Hepatocyte (in vitro differentiated cells): ENCODE data around the gene RGS1.

ENCODE experiments used
- EZH2 ChIP-seq: fragments of 200-600 bp; sonication (generic); IDR thresholded peaks from 2 replicates; pipeline ENCODE4 v1.6.1; 2016; ENCODE audit warnings: antibody characterized with exemption, mild to moderate bottlenecking, borderline replicate concordance
- TF ChIP-seq, protein P1 (sequence below): fragments of 200-600 bp; sonication (generic); IDR thresholded peaks from 2 replicates; pipeline ENCODE4 v1.5.1; 2016; ENCODE audit warnings: antibody characterized with exemption, mild to moderate bottlenecking; ENCODE audit not compliant: poor library complexity

DNA sequence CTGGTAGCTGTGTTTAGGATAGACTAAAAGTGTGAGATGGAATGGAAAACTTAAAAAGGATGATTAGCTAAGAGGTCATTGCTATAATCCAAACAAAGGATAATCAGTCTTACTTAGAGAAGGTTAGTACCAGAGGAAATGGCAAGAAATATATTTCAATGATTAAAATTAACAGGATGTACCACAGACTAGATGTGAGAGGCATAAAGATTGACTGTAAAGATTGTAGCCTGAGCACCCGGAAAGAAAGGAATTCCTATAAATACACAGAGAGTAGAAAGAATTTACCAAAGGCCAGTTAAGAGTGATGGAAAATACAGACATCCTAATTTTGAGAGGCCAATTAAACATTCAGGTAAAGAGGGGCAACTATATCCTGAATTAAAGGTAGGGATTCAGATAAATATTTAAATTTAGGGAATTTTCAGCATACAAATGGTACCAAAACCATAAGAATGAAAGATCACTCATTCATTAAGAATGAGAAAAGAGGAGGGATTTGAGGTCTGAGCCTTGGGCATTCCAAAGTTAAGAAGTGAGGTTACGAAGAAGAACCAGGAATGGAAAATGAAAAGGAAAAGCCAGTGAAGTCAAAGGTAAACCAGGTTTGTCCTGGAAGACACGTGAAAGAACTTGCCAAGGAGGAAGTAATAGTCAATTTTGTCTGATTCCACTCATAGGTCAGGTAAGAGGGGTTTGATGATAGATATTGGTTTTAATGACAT lies 46.4 kb upstream of the RGS1 start:
- TF ChIP-seq, protein P1, sequence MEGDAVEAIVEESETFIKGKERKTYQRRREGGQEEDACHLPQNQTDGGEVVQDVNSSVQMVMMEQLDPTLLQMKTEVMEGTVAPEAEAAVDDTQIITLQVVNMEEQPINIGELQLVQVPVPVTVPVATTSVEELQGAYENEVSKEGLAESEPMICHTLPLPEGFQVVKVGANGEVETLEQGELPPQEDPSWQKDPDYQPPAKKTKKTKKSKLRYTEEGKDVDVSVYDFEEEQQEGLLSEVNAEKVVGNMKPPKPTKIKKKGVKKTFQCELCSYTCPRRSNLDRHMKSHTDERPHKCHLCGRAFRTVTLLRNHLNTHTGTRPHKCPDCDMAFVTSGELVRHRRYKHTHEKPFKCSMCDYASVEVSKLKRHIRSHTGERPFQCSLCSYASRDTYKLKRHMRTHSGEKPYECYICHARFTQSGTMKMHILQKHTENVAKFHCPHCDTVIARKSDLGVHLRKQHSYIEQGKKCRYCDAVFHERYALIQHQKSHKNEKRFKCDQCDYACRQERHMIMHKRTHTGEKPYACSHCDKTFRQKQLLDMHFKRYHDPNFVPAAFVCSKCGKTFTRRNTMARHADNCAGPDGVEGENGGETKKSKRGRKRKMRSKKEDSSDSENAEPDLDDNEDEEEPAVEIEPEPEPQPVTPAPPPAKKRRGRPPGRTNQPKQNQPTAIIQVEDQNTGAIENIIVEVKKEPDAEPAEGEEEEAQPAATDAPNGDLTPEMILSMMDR = no peak
- no peak for TF ChIP-seq EZH2
